CD14-positive monocyte (primary cell): ENCODE measurements around the gene KLHL22. TPM values are rescaled to one million over a fixed set of nuclear protein-coding genes. Genes with fewer than 3 reads are reported as not detected.

ENCODE experiments used
- DNase-seq, 3 donors: peaks; one replicate each; pipeline ENCODE4 v3.0.0-alpha.2; 2011 to 2022
- H2AFZ ChIP-seq: 2 replicates; pipeline ENCODE4 v1.6.0; 2012; ENCODE audit warnings: mild to moderate bottlenecking, low read depth, low read length, inconsistent platforms; ENCODE audit not compliant: insufficient read depth, poor library complexity, severe bottlenecking
- H3K27ac ChIP-seq, 2 donors: 1 replicate in 1 of 2; 2 replicates in 1 of 2; pipeline ENCODE4 v1.5.1; 2012 to 2013; ENCODE audit warnings: low read length in 2 of 2, control low read depth in 1 of 2, inconsistent platforms in 1 of 2, low read depth in 1 of 2, mild to moderate bottlenecking in 1 of 2
- H3K27me3 ChIP-seq, 2 donors: one replicate each; pipeline versions ENCODE4 v1.6.0 to v1.6.1; 2011 to 2013; ENCODE audit warnings: low read length in 2 of 2; ENCODE audit not compliant: control insufficient read depth in 2 of 2, insufficient read depth in 2 of 2
- H3K36me3 ChIP-seq, 2 donors: replicated peaks in 1 of 2; 1 replicate in 1 of 2; 2 replicates in 1 of 2; pipeline versions ENCODE4 v1.5.1 to v1.6.1; 2012 to 2013; ENCODE audit warnings: low read length in 2 of 2, control low read depth in 1 of 2, inconsistent platforms in 1 of 2, mild to moderate bottlenecking in 1 of 2; ENCODE audit not compliant: insufficient read depth in 2 of 2, control insufficient read depth in 1 of 2
- H3K4me1 ChIP-seq, 2 donors: 1 replicate in 1 of 2; 2 replicates in 1 of 2; pipeline versions ENCODE4 v1.5.1 to v1.6.1; 2012 to 2013; ENCODE audit warnings: low read length in 2 of 2, control low read depth in 1 of 2, inconsistent platforms in 1 of 2, mild to moderate bottlenecking in 1 of 2, moderate library complexity in 1 of 2; ENCODE audit not compliant: insufficient read depth in 2 of 2, control insufficient read depth in 1 of 2
- H3K4me2 ChIP-seq: replicated peaks from 2 replicates; pipeline ENCODE3; 2012; ENCODE audit warnings: low read length, moderate library complexity, mild to moderate bottlenecking; ENCODE audit not compliant: poor library complexity, severe bottlenecking; ENCODE audit errors: extremely low read depth
- H3K4me3 ChIP-seq, 3 experiments: fragments of 200-600 bp in 1 of 3; sonication (generic) in 1 of 3; replicated peaks in 1 of 3; 1 replicate in 2 of 3; 2 replicates in 1 of 3; pipeline ENCODE4 v1.5.1; 2011 to 2013; ENCODE audit warnings: low read length in 3 of 3, mild to moderate bottlenecking in 3 of 3, control low read depth in 2 of 3, low read depth in 2 of 3, inconsistent platforms in 1 of 3, moderate library complexity in 1 of 3
- H3K79me2 ChIP-seq: 2 replicates; pipeline ENCODE4 v1.6.0; 2012; ENCODE audit warnings: mild to moderate bottlenecking, control low read depth, inconsistent platforms, low read length, moderate library complexity; ENCODE audit not compliant: insufficient read depth
- H3K9ac ChIP-seq: 2 replicates; pipeline ENCODE4 v1.6.0; 2017; ENCODE audit warnings: low read length, mild to moderate bottlenecking; ENCODE audit not compliant: insufficient read depth, poor library complexity, severe bottlenecking
- H3K9me3 ChIP-seq, 2 donors: replicated peaks in 1 of 2; 1 replicate in 1 of 2; 2 replicates in 1 of 2; pipeline versions ENCODE4 v1.5.1 to v1.6.1; 2012 to 2013; ENCODE audit warnings: low read length in 2 of 2, control low read depth in 1 of 2; ENCODE audit not compliant: control insufficient read depth in 1 of 2, insufficient read depth in 1 of 2
- H4K20me1 ChIP-seq: 2 replicates; pipeline ENCODE4 v1.6.0; 2012; ENCODE audit warnings: mild to moderate bottlenecking, low read length, control low read depth, moderate library complexity; ENCODE audit not compliant: insufficient read depth
- H3K27ac Mint-ChIP-seq, 7 donors: one replicate each; pipeline ENCODE4 v1.8.0; 2020; ENCODE audit warnings: mild to moderate bottlenecking in 7 of 7, mixed read lengths in 7 of 7, moderate library complexity in 6 of 7, inconsistent platforms in 2 of 7
- H3K27me3 Mint-ChIP-seq, 3 donors: one replicate each; pipeline ENCODE4 v1.8.0; 2021 to 2022; ENCODE audit warnings: low read depth in 3 of 3, mild to moderate bottlenecking in 3 of 3, mixed read lengths in 3 of 3, moderate library complexity in 3 of 3, inconsistent platforms in 1 of 3
- H3K36me3 Mint-ChIP-seq, 2 donors: one replicate each; pipeline ENCODE4 v1.8.0; 2020; ENCODE audit warnings: mixed read lengths in 2 of 2, inconsistent platforms in 1 of 2, mild to moderate bottlenecking in 1 of 2
- H3K4me1 Mint-ChIP-seq: one replicate; pipeline ENCODE4 v1.8.0; 2020; ENCODE audit warnings: mild to moderate bottlenecking, mixed read lengths
- H3K4me3 Mint-ChIP-seq, 2 donors: one replicate each; pipeline ENCODE4 v1.8.0; 2020; ENCODE audit warnings: mild to moderate bottlenecking in 2 of 2, mixed read lengths in 2 of 2, moderate library complexity in 1 of 2
- H3K9me3 Mint-ChIP-seq, 7 donors: one replicate each; pipeline ENCODE4 v1.8.0; 2020 to 2022; ENCODE audit warnings: mixed read lengths in 7 of 7, mild to moderate bottlenecking in 6 of 7, moderate library complexity in 6 of 7, inconsistent platforms in 2 of 7
- CTCF ChIP-seq: fragments of 200-600 bp; IDR thresholded peaks from one replicate; pipeline ENCODE4 v1.8.0; 2022; ENCODE audit warnings: antibody characterized with exemption, mild to moderate bottlenecking
- WGBS: methylation state at CpG from one replicate; pipeline ENCODE4 v1.1.5; 2013; ENCODE audit warnings: missing lambda C conversion rate; ENCODE audit not compliant: insufficient coverage; 5-methylcytosine and 5-hydroxymethylcytosine counted together
- intact Hi-C, 2 donors: fragments of 100-400 bp; cut with micrococcal nuclease; formaldehyde crosslinking; loops; one replicate each; pipeline versions ENCODE4 v1.15.0 to v1.15.1; 2023
- polyA plus RNA-seq, 3 donors: library from polyadenylated mRNA; depleted of rRNA in 1 of 3; unstranded in 2 of 3; stranded (reverse) in 1 of 3; fragments of 300-500 nt in 2 of 3; fragments of >200 nt in 1 of 3; fragmentation: Illumina TruSeq in 2 of 3; gene quantifications; 1 replicate in 2 of 3; 2 replicates in 1 of 3; pipeline ENCODE4 v1.2.3, GENCODE V29; 2012 to 2021

Gene KLHL22
- polyA plus RNA-seq, 3 donors = 7.8 to 15.6 (median 9.2) TPM

- 65% methylated on average over 9 of the region's 21 CpGs for WGBS
- no peak overlapping the region for H3K27ac Mint-ChIP-seq
- H3K9ac ChIP-seq = no peak overlapping the region
Measured at GRCh38 chr22:20422271-20423007, 73.2 kb downstream of the KLHL22 start.

GRCh38 chr22:20421507-20421874 lies 74.1 kb downstream of the KLHL22 start:
- no peak overlapping the region for H3K4me2 ChIP-seq
- DNase-seq = no peak
- H3K4me1 ChIP-seq = peaks cover 5 to 26% of the 10 kb centered on the region in 2 donors
- no peak overlapping the region for H3K27ac ChIP-seq
- no peaks in the 10 kb centered on the region for H3K79me2 ChIP-seq
- Mint-ChIP-seq H3K27ac (no peak overlapping the region), H3K27me3 (peaks cover 12 to 34% (median 26%) of the 10 kb centered on the region in 3 donors), H3K36me3 (peaks cover 0 to 3% of the 10 kb centered on the region in 2 donors), H3K4me1 (peaks cover 14% of the 10 kb centered on the region), H3K4me3 (no peak overlapping the region), H3K9me3 (peaks cover 0 to 5% (median 2%) of the 10 kb centered on the region in 7 donors)
- H3K27me3 ChIP-seq = peaks cover 5 to 32% of the 10 kb centered on the region in 2 donors
- intact Hi-C loops = loop anchor here in 1 of 2 donors (5.0 kb wide), 1 partner anchor 76 kb away; the partner anchor contains the start of gene KLHL22
- WGBS = 98% methylated on average over 7 of the region's 7 CpGs
- H3K9ac ChIP-seq = no peak overlapping the region
- no peaks in the 10 kb centered on the region for H4K20me1 ChIP-seq
- no peak for TF ChIP-seq CTCF
- no peak overlapping the region for H2AFZ ChIP-seq
- H3K36me3 ChIP-seq = no peaks in the 10 kb centered on the region
- peaks cover 5 to 7% of the 10 kb centered on the region in 2 donors for H3K9me3 ChIP-seq
- no peak overlapping the region for H3K4me3 ChIP-seq

More at GRCh38 chr22:20422271-20423007, 73.2 kb downstream of the KLHL22 start:
- H2AFZ ChIP-seq = no peak overlapping the region
- DNase-seq = no peak
- Mint-ChIP-seq H3K27me3 (peaks cover 22 to 42% (median 35%) of the 10 kb centered on the region in 3 donors), H3K36me3 (peaks cover 0 to 9% of the 10 kb centered on the region in 2 donors), H3K9me3 (peaks cover 0 to 8% (median 2%) of the 10 kb centered on the region in 7 donors), H3K4me3 (no peak overlapping the region), H3K4me1 (peaks cover 14% of the 10 kb centered on the region)
- intact Hi-C loops = loop anchor here in 1 of 2 donors (5.0 kb wide), 1 partner anchor 75 kb away; the partner anchor contains the start of gene KLHL22
- peaks cover 5 to 26% of the 10 kb centered on the region in 2 donors for H3K4me1 ChIP-seq
- no peaks in the 10 kb centered on the region for H3K79me2 ChIP-seq
- H4K20me1 ChIP-seq = no peaks in the 10 kb centered on the region
- peaks cover 5 to 41% of the 10 kb centered on the region in 2 donors for H3K27me3 ChIP-seq
- no peak for TF ChIP-seq CTCF
- H3K4me2 ChIP-seq = no peak overlapping the region
- peaks cover 5 to 11% of the 10 kb centered on the region in 2 donors for H3K9me3 ChIP-seq
- no peak overlapping the region for H3K27ac ChIP-seq
- no peak overlapping the region for H3K4me3 ChIP-seq
- no peaks in the 10 kb centered on the region for H3K36me3 ChIP-seq
